NCI-H1417 (cell line): Measurements from ENCODE around the gene TACSTD2.
A peak's percentile ranks its signal among the peaks of the same experiment; 100 is the strongest.
"Not testable (repeated sequence)": the region's sequence is repeated elsewhere in the genome, so short reads cannot be mapped to it uniquely, and the experiment has no call there.

Experiments used
- DNase-seq, 3 experiments: peaks; one replicate each; lab custom pipeline; 2025; lab: John Stamatoyannopoulos, UW

Gene TACSTD2, protein sequence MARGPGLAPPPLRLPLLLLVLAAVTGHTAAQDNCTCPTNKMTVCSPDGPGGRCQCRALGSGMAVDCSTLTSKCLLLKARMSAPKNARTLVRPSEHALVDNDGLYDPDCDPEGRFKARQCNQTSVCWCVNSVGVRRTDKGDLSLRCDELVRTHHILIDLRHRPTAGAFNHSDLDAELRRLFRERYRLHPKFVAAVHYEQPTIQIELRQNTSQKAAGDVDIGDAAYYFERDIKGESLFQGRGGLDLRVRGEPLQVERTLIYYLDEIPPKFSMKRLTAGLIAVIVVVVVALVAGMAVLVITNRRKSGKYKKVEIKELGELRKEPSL

DNA sequence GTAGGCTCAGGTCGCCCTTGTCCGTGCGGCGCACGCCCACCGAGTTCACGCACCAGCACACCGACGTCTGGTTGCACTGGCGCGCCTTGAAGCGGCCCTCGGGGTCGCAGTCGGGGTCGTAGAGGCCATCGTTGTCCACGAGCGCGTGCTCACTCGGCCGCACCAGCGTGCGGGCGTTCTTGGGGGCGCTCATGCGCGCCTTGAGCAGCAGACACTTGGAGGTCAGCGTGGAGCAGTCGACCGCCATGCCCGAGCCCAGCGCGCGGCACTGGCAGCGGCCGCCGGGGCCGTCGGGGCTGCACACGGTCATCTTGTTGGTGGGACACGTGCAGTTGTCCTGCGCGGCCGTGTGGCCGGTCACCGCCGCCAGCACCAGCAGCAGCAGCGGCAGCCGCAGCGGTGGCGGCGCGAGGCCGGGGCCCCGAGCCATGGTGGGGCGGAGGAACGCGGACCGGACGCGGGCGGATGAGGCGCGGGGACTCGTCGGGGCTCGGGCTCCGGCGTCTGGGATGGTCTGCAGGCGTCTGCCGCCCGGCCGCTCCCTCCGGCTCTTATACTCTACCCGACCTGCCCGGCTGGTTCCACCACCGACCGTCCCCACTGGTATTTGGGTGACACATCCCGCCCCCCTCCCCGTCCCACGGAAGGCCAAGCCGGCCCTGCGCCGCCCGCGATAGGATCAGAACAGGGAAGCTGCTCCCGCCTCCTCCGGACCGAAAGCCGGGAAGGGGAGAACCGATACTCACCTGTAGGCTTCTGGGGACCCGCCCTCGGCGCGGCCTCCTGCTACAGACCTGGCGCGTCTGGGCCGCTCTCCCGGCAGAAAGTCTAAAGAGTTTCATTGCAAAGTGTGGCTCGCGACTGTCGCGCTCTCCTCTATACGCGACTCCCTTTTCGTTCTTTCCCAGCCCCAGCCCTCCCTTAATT, at the start of gene TACSTD2:
TSS of gene TACSTD2 (minus strand) at position 526 of the 927 bp plus-strand sequence. CDS start at position 430, 96 bp downstream.
- DNase-seq = no peak

DNA sequence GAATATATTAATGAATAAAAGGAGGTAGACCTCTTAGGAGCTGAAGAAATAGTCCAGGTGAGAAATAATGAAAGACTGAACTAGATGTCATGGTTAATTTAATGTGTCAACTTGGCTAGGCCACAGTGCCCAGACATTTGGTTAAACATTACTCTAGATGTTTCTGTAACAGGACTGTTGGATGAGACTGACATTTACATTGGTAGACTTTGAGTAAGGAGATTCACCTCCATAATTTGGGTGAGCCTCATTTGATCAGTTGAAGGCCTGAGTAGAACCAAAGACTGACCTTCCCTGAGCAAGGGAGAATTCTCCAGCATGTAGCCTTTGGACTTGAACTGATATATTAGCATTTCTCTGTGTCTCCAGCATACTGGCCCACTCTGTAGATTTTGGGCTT, 49.2 kb upstream of the TACSTD2 start:
- DNase-seq = no peak

DNA sequence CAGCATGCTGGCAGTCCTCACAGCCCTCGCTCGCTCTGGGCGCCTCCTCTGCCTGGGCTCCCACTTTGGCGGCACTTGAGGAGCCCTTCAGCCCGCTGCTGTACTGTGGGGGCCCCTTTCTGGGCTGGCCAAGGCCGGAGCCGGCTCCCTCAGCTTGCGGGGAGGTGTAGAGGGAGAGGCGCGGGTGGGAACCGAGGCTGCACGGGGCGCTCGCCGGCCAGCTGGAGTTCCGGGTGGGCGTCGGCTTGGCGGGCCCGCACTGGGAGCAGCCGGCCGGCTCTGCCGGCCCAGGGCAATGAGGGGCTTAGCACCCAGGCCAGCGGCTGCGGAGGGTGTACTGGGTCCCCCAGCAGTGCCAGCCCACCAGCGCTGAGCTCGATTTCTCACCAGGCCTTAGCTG, 46.2 kb upstream of the TACSTD2 start:
- not testable (repeated sequence) for DNase-seq

DNA sequence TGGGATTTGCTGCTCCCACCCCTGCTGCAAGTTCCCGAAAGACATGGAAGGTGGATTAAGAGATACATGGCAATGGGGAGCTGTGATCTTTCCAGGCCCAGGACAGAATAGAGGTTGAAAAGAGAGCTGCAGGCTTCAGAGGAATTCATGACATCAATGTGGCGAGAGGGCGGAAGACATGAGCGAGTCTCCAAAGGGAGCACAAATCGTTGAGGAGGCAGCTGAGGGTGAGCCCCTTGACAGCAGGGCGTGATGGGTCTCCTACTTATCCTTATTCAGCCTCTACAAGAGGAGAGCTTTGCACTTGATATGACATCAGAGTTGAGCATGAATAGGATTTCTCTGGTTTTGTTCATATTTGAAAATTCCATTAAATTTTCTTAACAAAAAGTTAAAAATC, 45.5 kb upstream of the TACSTD2 start:
- no peak for DNase-seq

DNA sequence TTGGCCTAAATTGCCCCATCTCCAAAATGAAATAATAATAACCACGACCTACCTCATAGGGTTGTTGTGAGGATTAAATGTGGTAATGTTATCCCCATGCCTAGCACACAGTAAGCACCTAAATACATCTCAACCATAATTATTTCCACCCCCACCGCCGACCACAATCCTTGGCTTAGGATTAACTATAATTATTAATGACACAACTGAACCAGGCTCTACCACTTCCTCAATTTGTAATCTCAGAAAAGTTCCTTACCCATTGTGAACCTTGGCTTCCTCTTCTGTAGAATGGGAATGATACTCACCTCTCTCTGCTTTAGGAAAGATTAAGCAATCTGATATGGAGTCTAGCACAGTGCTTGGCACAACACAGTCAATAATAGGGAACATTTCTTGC, 44.3 kb upstream of the TACSTD2 start:
- no peak for DNase-seq

DNA sequence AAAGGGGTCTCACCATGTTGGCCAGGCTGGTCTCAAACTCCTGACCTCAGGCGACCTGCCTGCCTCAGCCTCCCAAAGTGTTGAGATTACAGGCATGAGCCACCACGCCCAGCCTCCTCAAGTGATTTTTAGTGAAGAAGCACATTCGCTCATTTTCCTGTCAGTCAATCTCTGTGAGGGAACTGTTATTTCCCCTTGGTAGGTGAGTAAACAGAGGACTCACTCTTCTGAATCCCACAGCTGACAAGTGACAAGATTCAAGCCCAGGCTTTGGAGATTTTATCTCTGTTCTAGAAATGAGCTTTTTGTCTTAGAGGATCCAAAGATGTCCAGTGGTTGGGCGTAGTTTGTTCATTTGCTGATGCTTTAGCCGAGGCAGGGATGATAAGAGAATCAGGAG, 43.9 kb upstream of the TACSTD2 start:
- DNase-seq = peak in 1 of 3 experiments; percentile 7

DNA sequence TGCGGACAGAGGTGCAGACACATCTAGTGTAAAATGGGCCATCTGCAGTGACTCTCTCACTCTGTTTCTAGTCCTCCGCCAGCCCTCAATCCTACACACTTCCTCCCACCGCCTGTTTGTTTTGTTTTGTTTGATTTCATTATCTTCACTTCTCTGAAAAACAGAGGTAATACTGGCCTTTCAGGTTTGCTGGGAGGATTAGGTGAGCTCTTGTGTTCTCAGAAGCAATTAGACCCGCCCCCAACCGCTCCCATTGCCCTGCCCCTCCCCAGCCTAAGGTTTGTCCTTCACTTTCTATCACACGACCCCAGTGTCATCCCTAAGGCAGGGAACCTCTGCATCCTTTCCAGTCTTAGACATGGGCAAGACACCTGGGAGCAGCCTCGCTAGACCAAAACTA, 43.2 kb upstream of the TACSTD2 start:
- DNase-seq = peak in 2 of 3 experiments; percentile 31 to 58

DNA sequence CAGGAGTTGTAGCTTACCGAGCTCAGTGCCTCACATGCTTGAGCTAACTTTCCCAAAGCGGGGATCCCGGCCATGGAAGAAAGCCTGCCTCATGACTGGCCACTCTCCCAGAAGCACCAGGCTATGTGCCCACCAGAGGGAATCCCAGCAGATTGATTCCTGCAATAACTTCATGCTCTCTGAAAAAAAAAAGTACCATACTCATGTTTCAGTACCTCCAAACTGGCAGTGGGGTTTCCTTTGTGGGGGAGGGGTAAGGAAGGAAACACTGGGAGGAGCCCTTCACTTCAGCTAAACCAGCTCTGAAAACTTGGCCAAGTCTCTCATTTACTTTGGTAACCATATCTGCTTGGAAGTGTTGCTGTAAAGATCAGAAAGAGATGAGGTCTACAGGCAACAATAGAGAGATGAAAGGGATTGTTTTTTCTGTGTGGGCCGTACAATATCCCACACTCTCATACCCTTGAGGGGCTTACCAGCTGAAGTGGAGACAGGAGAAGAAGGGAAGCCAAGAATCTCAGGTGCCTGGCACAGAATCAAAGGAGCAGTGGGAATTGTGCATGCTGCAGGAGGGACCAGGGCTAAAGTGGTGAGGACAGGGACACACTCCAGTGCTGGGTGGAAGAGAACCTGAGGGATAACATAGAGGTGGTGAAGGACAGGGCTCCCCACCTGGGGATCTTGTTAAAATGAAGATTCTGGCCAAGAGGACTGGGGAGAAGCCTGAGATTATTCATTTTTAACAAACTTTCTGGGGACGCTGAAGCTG, 42.4 kb upstream of the TACSTD2 start:
- no peak for DNase-seq

DNA sequence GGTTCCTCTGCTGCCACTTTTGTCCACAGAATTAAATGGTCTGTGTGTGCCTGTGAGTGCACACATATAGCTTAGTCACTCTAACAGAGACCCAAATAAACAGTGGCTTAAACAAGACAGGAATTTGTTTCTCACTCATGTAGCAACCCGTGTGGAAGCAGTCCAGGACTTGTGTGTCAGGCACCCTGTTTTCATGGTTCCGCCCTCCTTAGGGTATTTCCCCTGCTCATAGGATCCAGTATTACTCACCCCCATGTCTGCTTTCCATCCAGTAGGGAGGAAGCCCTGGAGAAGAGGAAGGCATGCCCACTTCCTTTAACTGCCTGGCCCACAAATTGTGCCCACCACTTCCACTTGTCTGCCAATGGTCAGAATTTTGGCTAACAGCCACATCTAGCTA, 41.3 kb upstream of the TACSTD2 start:
- no peak for DNase-seq

DNA sequence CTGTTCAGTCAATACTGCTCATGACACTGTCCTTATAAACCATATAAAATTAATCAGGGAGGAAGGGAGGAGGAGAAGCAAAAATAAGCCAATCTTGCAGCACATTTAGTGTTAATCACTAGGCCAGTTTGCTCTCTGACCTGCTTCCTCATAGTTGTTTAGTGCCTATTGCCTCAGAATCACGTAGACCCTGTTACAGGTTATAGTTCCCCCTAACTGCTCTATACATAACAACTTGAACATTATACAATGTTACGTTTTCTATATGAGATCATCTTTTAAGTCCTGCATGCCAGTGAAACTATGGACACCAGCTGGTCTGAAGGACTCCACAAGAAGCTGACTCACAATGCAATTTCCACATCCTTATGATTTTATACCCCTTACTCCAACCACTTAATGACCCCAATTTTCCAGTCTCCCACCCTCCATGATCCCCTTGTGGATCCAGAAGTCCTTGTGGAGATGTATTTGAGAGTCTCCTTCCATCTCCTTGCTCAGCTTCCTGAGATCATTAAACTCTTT, 34.9 kb upstream of the TACSTD2 start:
- no peak for DNase-seq

DNA sequence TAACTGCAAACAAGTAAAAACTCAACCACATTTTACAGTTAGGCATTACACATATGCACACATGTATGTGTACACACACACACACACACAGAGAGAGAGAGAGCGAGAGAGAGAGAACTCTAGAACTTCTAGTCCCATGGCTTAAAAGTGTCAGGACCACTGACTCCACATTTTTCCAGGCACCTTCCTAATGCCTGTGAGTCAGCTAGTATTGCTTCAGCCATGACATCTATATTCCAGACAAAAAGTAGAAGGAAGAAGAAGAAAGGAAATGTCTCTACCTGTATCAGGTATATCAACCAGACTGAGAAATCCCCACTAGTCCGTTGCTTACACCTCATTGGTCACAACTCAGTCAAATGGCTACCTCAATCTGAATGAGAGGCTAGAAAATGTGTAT, 31.9 kb upstream of the TACSTD2 start:
- DNase-seq = no peak

DNA sequence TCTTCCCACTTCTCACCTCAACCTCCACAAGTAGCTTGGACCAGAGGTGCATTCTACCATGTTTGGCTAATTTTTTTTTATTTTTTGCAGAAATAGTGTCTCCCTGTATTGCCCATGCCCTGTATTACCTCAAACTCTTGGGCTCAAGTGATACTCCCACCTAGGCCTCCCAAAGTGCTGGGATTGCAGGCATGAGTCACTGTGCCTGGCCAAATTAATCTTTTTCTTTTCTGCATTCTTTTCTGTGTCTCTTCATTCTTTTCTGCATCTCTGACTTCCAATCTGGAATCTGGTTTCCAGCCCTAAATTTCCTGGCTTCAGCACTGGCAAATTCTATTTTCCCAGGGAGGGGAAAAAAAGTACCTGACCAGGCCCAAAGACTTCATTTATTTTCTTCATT, 31.2 kb upstream of the TACSTD2 start:
- DNase-seq = no peak

DNA sequence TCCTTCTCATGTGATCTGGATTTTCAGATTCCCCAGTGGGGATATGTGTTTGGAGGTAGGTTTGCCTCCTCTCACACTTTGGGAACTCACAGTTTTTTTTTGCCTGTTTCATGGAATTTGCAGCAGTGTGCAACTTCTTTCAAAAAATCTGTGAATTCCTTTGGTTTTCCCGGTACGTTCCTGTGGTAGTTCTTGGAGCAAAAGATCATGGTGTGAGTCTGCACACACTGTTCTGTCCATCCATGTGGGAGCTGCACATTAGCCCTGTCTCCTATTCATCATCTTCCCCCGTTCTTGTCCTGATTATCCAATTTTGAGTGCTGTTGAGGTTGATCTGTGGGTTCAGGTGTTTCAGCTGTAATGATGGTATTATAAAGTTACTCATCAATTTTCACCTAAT, 30.3 kb upstream of the TACSTD2 start:
- no peak for DNase-seq

DNA sequence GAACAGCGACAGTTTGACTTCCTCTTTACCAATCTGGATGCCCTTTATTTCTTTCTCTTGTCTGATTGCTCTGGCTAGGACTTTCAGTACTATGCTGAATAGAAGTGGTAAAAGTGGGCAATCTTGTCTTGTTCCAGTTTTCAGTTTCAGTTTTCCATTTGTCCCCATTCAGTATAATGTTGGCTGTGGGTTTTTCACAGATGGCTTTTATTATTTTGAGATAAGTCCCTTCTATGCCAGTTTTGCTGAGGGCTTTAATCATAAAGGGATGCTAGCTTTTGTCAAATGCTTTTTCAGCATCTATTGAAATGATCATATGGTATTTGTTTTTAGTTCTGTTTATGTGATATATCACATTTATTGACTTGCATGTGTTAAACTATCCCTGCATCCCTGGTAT, 24.9 kb upstream of the TACSTD2 start:
- DNase-seq = not testable (repeated sequence)

DNA sequence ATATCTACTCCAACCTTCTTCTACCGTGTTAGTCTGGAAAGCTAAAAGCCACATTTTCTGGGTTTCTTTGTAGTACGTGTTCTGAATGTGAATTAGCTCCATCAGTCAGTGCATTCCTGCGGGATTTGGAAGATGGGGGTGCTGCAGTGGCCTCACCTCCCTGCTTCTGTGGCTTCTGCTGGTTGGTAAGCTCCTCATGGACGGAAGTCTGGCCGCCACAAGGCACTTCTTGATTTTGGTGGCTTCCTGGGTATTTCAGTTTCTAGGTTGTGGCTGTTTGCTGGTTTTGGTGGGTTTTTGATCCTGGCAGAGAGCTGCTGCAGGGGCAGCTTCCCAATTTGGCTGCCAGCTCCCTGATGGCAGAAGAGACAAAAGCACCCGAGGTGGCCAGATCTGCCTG, 20.9 kb upstream of the TACSTD2 start:
- DNase-seq = no peak

DNA sequence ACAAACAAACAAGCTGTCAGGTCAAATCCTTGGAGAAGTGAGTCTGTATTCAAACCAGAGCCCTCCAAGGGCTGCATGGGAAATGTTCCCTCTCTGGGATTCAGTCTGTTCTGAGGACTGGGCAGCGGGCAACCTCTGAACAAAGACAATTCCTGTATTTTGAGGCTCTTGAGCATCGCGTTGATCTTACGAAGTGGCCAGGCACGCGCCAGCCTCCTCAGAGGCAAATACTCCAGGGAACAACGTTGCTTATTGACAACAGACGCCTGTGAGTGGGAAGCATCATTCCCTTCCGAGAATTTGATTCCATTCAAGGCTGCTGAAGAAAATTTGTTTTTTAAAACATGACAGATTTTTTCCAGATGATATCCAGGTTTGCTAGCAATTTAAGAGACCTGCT, 20.0 kb upstream of the TACSTD2 start:
- DNase-seq = no peak

DNA sequence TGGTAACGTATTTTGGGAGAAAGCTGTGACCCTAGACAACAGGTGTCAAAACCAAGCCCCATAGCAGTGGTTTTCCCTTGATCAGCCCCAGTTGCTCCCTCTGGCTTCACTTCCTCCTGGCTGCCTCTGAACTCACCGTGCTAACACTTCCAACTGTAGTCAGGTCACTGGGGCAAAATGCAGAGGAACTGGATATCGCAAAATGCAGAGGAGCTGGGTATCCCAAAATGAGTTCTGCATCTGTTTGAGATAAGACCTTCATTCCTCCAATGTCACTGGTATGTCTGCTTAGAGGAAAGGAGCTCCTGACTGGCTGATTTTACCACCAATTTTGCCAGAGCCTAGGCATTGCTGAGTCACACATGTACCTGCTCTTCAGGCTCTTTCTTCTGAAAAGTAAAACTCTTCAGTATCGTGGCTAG, 19.6 kb upstream of the TACSTD2 start:
- no peak for DNase-seq

DNA sequence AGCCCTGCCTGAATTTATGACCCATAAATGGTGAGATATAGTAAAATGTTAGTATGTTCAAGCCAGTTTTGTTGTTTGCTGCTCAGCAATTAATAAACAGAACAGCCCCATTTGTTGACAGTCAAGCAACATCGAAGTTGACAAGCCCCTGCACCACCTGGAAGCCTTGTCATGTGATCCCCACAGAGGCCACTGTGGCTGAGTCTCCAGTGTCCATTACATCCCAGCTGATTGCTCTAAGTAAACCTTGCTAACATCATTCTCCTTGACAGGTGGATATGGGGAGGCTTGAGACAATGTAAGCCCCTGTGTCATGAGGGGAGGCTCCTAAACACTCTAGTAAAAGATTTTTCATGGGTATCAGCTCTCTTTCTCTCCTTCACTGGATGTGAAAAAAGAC, 17.5 kb upstream of the TACSTD2 start:
- no peak for DNase-seq

DNA sequence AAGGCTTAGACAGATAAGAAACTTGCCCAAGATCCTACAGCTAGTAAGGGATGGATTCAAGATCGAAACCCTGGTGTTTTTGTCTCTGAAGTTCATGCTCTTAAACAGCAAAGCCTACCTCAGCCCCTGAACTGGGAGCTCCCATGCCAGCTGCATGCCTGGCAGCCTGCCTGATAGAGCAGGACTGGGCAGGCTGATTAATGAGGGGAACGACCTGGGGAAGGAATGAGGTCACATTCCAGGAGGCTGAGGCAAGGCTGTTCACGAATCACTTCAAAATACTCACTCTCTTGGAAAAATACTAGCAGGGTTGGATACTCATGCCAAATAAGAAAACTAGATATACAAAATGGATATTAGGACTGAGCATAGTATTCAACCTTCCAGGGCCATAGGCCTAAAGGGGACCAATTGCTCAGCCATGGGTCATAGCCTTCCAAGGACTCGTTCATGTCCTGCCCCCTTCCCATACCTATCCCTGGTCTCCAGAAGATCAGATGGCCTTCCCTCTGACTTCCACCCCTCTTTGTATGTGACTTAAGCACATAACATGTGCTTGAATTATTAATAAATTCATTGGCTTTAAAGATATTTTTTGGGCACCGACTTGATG, 15.6 kb upstream of the TACSTD2 start:
- no peak for DNase-seq

DNA sequence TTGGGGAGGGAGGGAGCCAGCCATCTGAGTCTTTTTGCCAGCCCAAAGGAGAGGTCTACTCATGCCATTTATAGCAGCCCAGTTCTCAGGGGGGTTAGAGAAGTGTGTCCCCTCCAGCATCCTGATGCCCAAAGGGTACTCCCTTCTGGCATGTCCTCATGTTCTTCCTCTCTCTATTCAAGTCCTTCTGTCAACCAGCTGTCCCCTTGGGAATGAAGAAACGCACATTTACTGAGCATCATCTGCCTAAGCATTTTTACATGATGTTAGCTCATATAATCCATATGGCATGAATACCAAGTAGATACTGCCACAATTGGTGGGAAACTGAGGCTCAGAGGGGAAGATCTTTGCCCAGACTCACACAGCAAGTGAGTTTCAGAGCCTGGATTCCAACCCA, 14.8 kb upstream of the TACSTD2 start:
- DNase-seq = no peak

DNA sequence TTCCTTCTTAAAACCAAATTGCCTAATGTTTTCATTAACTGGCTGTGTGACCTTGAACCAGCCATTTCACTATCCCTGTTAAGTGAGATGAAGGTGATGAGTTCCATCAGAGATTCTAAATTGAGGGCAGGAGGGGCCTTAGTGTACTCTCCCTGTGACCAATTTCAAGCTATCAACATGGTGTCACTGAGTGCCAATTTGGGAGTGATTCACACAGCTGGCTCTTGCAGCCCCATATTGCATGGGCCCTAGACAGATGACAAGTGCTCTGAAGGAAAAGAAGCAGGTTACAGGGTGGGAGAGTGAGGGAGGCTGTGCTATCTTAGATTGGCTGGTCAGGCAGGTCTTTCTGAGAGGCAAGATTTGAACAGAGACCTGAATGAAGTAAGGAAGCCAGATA, 13.0 kb upstream of the TACSTD2 start:
- no peak for DNase-seq

DNA sequence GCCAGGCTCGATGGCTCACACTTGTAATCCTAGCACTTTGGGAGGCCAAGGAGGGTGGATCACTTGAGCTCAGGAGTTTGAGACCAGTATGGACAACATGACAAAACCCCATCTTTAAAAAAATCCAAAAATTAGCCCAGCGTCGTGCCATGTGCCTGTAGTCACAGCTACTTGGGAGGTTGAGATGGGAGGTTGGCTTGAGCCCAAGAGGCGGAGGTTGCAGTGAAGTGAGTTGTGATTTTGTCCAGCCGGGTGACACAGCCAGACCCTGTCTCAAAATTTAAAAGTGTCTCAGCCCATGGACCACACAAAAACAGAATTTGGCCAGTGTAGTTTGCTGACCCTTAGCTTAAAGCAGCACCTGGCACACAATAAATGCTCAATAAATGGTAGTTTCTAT, 11.3 kb upstream of the TACSTD2 start:
- DNase-seq = no peak
